Hindlimb muscle (tissue), 1 donor: Measurements from ENCODE around the gene TMEM31. TPM values are rescaled to one million over a fixed set of nuclear protein-coding genes. Genes with fewer than 3 reads are reported as not detected.
"Not testable (repeated sequence)": the region's sequence is repeated elsewhere in the genome, so short reads cannot be mapped to it uniquely, and the experiment has no call there.

Experiments used
- DNase-seq: peaks from one replicate; pipeline ENCODE4 v3.0.0-alpha.2; 2013
- polyA plus RNA-seq: library from polyadenylated mRNA; unstranded; fragments of 120-200 nt; gene quantifications from one replicate; pipeline ENCODE4 v1.2.1, GENCODE V29; 2013; ENCODE audit not compliant: insufficient read length

Gene TMEM31
- polyA plus RNA-seq, 1 donor = 1.1 TPM

GRCh38 chrX:103727115-103727514, 16.4 kb downstream of the TMEM31 start:
- DNase-seq = no peak

GRCh38 chrX:103729015-103729414, 18.3 kb downstream of the TMEM31 start:
- no peak for DNase-seq

- DNase-seq = no peak
These were observed 19.6 kb downstream of the TMEM31 start for GRCh38 chrX:103730147-103730795.

- peak; percentile 67 for DNase-seq
These were observed 20.2 kb downstream of the TMEM31 start for GRCh38 chrX:103730796-103731493.

- no peak for DNase-seq
These were observed 22.3 kb downstream of the TMEM31 start for GRCh38 chrX:103733017-103733416.

GRCh38 chrX:103734125-103734760, 23.5 kb downstream of the TMEM31 start:
- DNase-seq = no peak

GRCh38 chrX:103737696-103738095, 27.0 kb downstream of the TMEM31 start:
- DNase-seq = no peak

- no peak for DNase-seq
These were observed 28.7 kb downstream of the TMEM31 start for GRCh38 chrX:103739421-103739820.

- no peak for DNase-seq
These were observed 31.2 kb downstream of the TMEM31 start for GRCh38 chrX:103741879-103742278.

GRCh38 chrX:103742339-103742738, 31.6 kb downstream of the TMEM31 start:
- DNase-seq = no peak

- DNase-seq = no peak
These were observed 36.5 kb downstream of the TMEM31 start for GRCh38 chrX:103747163-103747562.

- no peak for DNase-seq
These were observed 43.7 kb downstream of the TMEM31 start for GRCh38 chrX:103754401-103754800.

GRCh38 chrX:103756736-103757135, 46.0 kb downstream of the TMEM31 start:
- DNase-seq = no peak

GRCh38 chrX:103758555-103758954, 47.8 kb downstream of the TMEM31 start:
- no peak for DNase-seq

GRCh38 chrX:103763541-103763940, 52.8 kb downstream of the TMEM31 start:
- DNase-seq = not testable (repeated sequence)

Other genes starting within 250 kb of the TMEM31 start
- 0.89 TPM for gene RAB40A, start 191.4 kb upstream of the TMEM31 start, polyA plus RNA-seq
- gene TCEAL4, start 125.4 kb upstream of the TMEM31 start, polyA plus RNA-seq = 74.8 TPM
- gene TCEAL3, start 102.9 kb upstream of the TMEM31 start, polyA plus RNA-seq = 10.5 TPM
- 47.0 TPM for gene TCEAL1, start 81.9 kb upstream of the TMEM31 start, polyA plus RNA-seq
- 192 TPM for gene MORF4L2, start 24.2 kb upstream of the TMEM31 start, polyA plus RNA-seq
- 47.7 TPM for gene PLP1, start 65.9 kb downstream of the TMEM31 start, polyA plus RNA-seq
- 22.6 TPM for gene RAB9B, start 121.3 kb downstream of the TMEM31 start, polyA plus RNA-seq